Astrocyte of the spinal cord (primary cell): Measurements from ENCODE around the gene FGFR3.

Experiments
- DNase-seq: peaks from one replicate; pipeline ENCODE4 v3.0.0; 2011; ENCODE audit warnings: low read depth, low spot score
- H3K4me3 ChIP-seq: 2 replicates; pipeline ENCODE4 v1.5.1; 2011; ENCODE audit warnings: low read depth, mild to moderate bottlenecking, low read length, moderate library complexity
- CTCF ChIP-seq: IDR thresholded peaks from 2 replicates; pipeline ENCODE4 v1.5.1; 2012; ENCODE audit warnings: low read depth, mild to moderate bottlenecking, low read length, inconsistent platforms
- in situ Hi-C: cut with HindIII; loops from 2 replicates; pipeline ENCODE4 v1.10.0; 2017; ENCODE audit warnings: low sequenced_read_pairs

Gene FGFR3

GRCh38 chr4:1796486-1797204 lies 3.6 kb downstream of the FGFR3 start:
- TF ChIP-seq CTCF = no peak
- DNase-seq = no peak
- H3K4me3 ChIP-seq = no peak overlapping the region
- in situ Hi-C loops = no loop called here

- in situ Hi-C loops = no loop called here
- no peak for TF ChIP-seq CTCF
- no peak overlapping the region for H3K4me3 ChIP-seq
- DNase-seq = no peak
Observed at GRCh38 chr4:1797298-1797860, 4.3 kb downstream of the FGFR3 start.

- in situ Hi-C loops = no loop called here
- no peak for DNase-seq
- H3K4me3 ChIP-seq = no peak overlapping the region
- TF ChIP-seq CTCF = no peak
Observed at GRCh38 chr4:1797861-1798579, 4.9 kb downstream of the FGFR3 start.

- DNase-seq = no peak
- TF ChIP-seq CTCF = no peak
- in situ Hi-C loops = no loop called here
- H3K4me3 ChIP-seq = no peak overlapping the region
Observed at GRCh38 chr4:1798580-1799386, 5.7 kb downstream of the FGFR3 start.

- in situ Hi-C loops = no loop called here
- TF ChIP-seq CTCF = no peak
- DNase-seq = no peak
- no peak overlapping the region for H3K4me3 ChIP-seq
Observed at GRCh38 chr4:1799387-1800375, 6.6 kb downstream of the FGFR3 start.

GRCh38 chr4:1800805-1801204 lies 7.7 kb downstream of the FGFR3 start:
- no peak for TF ChIP-seq CTCF
- no peak for DNase-seq
- no peak overlapping the region for H3K4me3 ChIP-seq
- in situ Hi-C loops = no loop called here
